Naive thymus-derived CD4-positive, alpha-beta T cell (primary cell): Measurements from ENCODE around the gene FNDC3A. TPM values are rescaled to one million over a fixed set of nuclear protein-coding genes. Genes with fewer than 3 reads are reported as not detected.

Experiments used
- ATAC-seq: fragments of 150-1000 bp; cut with Tn5 transposase; 2 replicates; pipeline ENCODE4 v1.10.0; 2021; ENCODE audit warnings: mild to moderate bottlenecking, moderate library complexity
- CTCF ChIA-PET: fragments of 350-600 bp; sonication (Branson Sonifier 250); formaldehyde crosslinking; loops from one replicate; lab custom pipeline; 2021; ENCODE audit warnings: antibody characterized with exemption; lab: Charles Lee
- POLR2A ChIA-PET: fragments of 350-600 bp; sonication (Branson Sonifier 250); formaldehyde crosslinking; loops from one replicate; lab custom pipeline; 2021; ENCODE audit warnings: antibody characterized with exemption, inconsistent platforms; lab: Charles Lee
- DNase-seq, 9 donors: peaks; one replicate each; pipeline versions ENCODE4 v3.0.0 to v3.0.0-alpha.2; 2020 to 2022; ENCODE audit warnings: mixed read lengths in 1 of 9
- H3K27ac ChIP-seq: one replicate; pipeline ENCODE4 v1.7.0; 2013; ENCODE audit warnings: mild to moderate bottlenecking, low read depth, low read length, moderate library complexity
- H3K27me3 ChIP-seq, 2 donors: one replicate each; pipeline ENCODE4 v1.7.0; 2013; ENCODE audit warnings: low read length in 2 of 2, mild to moderate bottlenecking in 2 of 2, moderate library complexity in 2 of 2; ENCODE audit not compliant: control insufficient read depth in 2 of 2, insufficient read depth in 2 of 2
- H3K36me3 ChIP-seq, 3 experiments: 1 replicate in 2 of 3; 2 replicates in 1 of 3; pipeline ENCODE4 v1.7.0; 2013; ENCODE audit warnings: low read length in 3 of 3, mild to moderate bottlenecking in 3 of 3, moderate library complexity in 1 of 3; ENCODE audit not compliant: insufficient read depth in 3 of 3, control insufficient read depth in 2 of 3
- H3K4me1 ChIP-seq, 2 donors: one replicate each; pipeline ENCODE4 v1.7.0; 2013; ENCODE audit warnings: low read length in 2 of 2, mild to moderate bottlenecking in 2 of 2, moderate library complexity in 1 of 2; ENCODE audit not compliant: control insufficient read depth in 2 of 2, insufficient read depth in 2 of 2
- H3K4me3 ChIP-seq: 2 replicates; pipeline ENCODE4 v1.7.0; 2013; ENCODE audit warnings: mild to moderate bottlenecking, low read length
- H3K9me3 ChIP-seq, 3 experiments: 1 replicate in 2 of 3; 2 replicates in 1 of 3; pipeline ENCODE4 v1.7.0; 2013; ENCODE audit warnings: low read length in 3 of 3; ENCODE audit not compliant: control insufficient read depth in 2 of 3
- H3K27ac Mint-ChIP-seq, 9 donors: one replicate each; pipeline ENCODE4 v1.8.0; 2020 to 2022; ENCODE audit warnings: mixed read lengths in 9 of 9, mild to moderate bottlenecking in 8 of 9, moderate library complexity in 5 of 9, inconsistent platforms in 2 of 9
- H3K27me3 Mint-ChIP-seq, 5 donors: one replicate each; pipeline ENCODE4 v1.8.0; 2021 to 2022; ENCODE audit warnings: mixed read lengths in 5 of 5, mild to moderate bottlenecking in 1 of 5
- H3K36me3 Mint-ChIP-seq, 5 donors: one replicate each; pipeline ENCODE4 v1.8.0; 2020 to 2022; ENCODE audit warnings: mixed read lengths in 5 of 5, mild to moderate bottlenecking in 3 of 5, inconsistent platforms in 1 of 5
- H3K4me1 Mint-ChIP-seq, 7 donors: one replicate each; pipeline ENCODE4 v1.8.0; 2020 to 2022; ENCODE audit warnings: mixed read lengths in 7 of 7, mild to moderate bottlenecking in 3 of 7, inconsistent platforms in 1 of 7
- H3K4me3 Mint-ChIP-seq, 10 donors: one replicate each; pipeline ENCODE4 v1.8.0; 2020 to 2022; ENCODE audit warnings: mild to moderate bottlenecking in 10 of 10, mixed read lengths in 10 of 10, moderate library complexity in 6 of 10, inconsistent platforms in 2 of 10
- H3K9me3 Mint-ChIP-seq, 11 donors: one replicate each; pipeline ENCODE4 v1.8.0; 2020 to 2022; ENCODE audit warnings: mixed read lengths in 11 of 11, mild to moderate bottlenecking in 4 of 11, inconsistent platforms in 1 of 11, moderate library complexity in 1 of 11
- intact Hi-C, 2 donors: fragments of 100-400 bp; cut with micrococcal nuclease; formaldehyde crosslinking; loops; one replicate each; pipeline ENCODE4 v1.15.1; 2023
- polyA plus RNA-seq, 2 donors: library from polyadenylated mRNA; unstranded; fragments of 300-500 nt; fragmentation: Illumina TruSeq; gene quantifications; one replicate each; pipeline ENCODE4 v1.2.3, GENCODE V29; 2021
- total RNA-seq, 6 experiments: library from RNA in 5 of 6; stranded (reverse) in 5 of 6; gene quantifications; 1 replicate in 5 of 6; 2 replicates in 1 of 6; pipeline ENCODE4 v1.2.3 and lab custom pipeline; 2021 to 2026

FNDC3A gene
- total and polyA plus RNA-seq, 7 experiments from 2014 or later: 12.0 to 46.4 (median 35.4) TPM

DNA sequence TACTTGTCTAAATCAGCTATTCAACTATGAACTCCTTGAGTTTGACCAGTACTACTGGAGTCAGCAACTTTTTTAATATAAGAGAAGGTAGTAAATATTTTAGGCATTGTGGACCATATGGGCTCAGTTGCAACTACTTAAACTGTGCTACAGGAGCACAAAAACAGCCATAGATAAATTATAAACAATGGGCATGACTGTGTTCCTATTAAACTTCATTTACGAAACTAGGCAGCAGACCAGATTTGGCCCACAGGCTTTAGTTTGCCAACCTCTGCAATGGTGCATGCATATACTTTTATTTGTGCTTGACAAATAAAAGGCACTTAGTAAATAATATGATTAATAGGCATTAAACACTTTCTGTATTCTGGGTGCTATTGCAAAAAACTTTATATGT lies 7.6 kb downstream of the FNDC3A start:
- peaks cover 26 to 67% (median 52%) of the 10 kb centered on the region in 7 donors for H3K4me1 Mint-ChIP-seq
- H3K4me3 ChIP-seq: no peak overlapping the region
- intact Hi-C loops: no loop called here

DNA sequence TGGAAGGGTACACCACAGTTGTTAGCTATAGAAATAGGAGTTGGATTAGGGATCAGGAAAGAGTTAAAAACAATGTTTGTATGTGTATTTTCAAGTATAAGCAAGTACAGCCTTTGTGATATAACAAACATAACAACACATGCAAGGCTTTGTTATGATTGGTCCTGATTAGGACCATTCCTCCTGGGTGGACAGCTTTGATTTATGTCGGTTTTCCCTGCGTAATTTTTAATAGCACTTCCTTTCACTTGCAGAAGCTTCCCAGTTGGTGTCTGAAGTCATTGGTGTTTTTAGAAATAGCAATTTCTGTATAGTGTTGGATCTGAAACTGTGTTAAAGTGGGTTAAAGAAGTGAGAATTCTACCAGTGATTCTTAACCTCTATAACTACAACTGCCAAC lies 10.0 kb downstream of the FNDC3A start:
- Histone ChIP-seq H3K4me1 (no peaks in the 10 kb centered on the region), H3K27ac (no peak overlapping the region), H3K36me3 (no peaks in the 10 kb centered on the region), H3K9me3 (peaks cover 0 to 3% (median 0%) of the 10 kb centered on the region in 3 experiments), H3K4me3 (no peak overlapping the region), H3K27me3 (no peaks in the 10 kb centered on the region)
- DNase-seq (no peak), ATAC-seq (no peak)
- Mint-ChIP-seq H3K27ac (no peak overlapping the region), H3K27me3 (no peaks in the 10 kb centered on the region), H3K9me3 (peaks cover 0 to 11% (median 2%) of the 10 kb centered on the region in 11 donors), H3K36me3 (peaks cover 0 to 24% (median 10%) of the 10 kb centered on the region in 5 donors), H3K4me1 (peaks cover 8 to 45% (median 31%) of the 10 kb centered on the region in 7 donors), H3K4me3 (no peak overlapping the region)
- POLR2A ChIA-PET: interaction anchor here (0.6 kb wide), 1 partner anchor 8 kb away, joined by 3 read pairs; no protein-coding TSS in a partner anchor
- CTCF ChIA-PET: interaction anchor here (1.3 kb wide), 1 partner anchor 11 kb away, joined by 5 read pairs; the partner anchor contains the start of gene FNDC3A
- intact Hi-C loops: no loop called here

More for the DNA sequence above, 7.6 kb downstream of the FNDC3A start:
- ChIA-PET POLR2A (no interaction called here), CTCF (no interaction called here)
- Histone ChIP-seq H3K27me3 (no peaks in the 10 kb centered on the region), H3K36me3 (no peaks in the 10 kb centered on the region), H3K4me1 (peaks cover 0 to 18% of the 10 kb centered on the region in 2 donors), H3K9me3 (no peaks in the 10 kb centered on the region), H3K27ac (no peak overlapping the region)
- peaks cover 0 to 2% (median 0%) of the 10 kb centered on the region in 11 donors for H3K9me3 Mint-ChIP-seq
- DNase-seq: no peak
- no peak for ATAC-seq
- H3K4me3 Mint-ChIP-seq: no peak overlapping the region
- peaks cover 0 to 23% (median 8%) of the 10 kb centered on the region in 5 donors for H3K36me3 Mint-ChIP-seq
- no peaks in the 10 kb centered on the region for H3K27me3 Mint-ChIP-seq
- no peak overlapping the region for H3K27ac Mint-ChIP-seq

DNA sequence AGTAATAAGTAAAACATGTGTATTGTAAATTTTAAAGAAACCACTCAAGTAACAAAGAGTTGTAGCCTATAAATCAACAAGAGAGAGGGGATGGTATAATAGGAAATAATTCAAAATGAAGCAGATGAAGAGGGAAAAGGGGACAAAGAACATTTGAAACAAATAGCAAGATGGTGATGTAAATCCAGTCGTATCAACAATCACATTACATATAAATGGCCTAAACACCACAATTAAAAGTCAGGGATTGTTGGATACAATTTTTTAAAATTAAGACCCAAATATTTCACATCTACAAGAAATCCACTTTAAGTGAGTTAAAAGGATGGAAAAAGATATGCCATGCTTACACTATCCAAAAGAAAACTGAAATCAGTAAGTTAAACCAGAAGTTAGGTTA lies 15.2 kb downstream of the FNDC3A start:
- Mint-ChIP-seq H3K4me3 (peak overlapping the region in 1 of 10 donors; percentile 17), H3K36me3 (peaks cover 0 to 28% (median 20%) of the 10 kb centered on the region in 5 donors), H3K27me3 (no peaks in the 10 kb centered on the region), H3K27ac (no peak overlapping the region), H3K4me1 (peaks cover 6 to 51% (median 28%) of the 10 kb centered on the region in 7 donors), H3K9me3 (peaks cover 0 to 16% (median 5%) of the 10 kb centered on the region in 11 donors)
- ATAC-seq: no peak
- H3K9me3 ChIP-seq: peaks cover 0 to 5% (median 0%) of the 10 kb centered on the region in 3 experiments
- H3K27ac ChIP-seq: no peak overlapping the region
- intact Hi-C loops: no loop called here
- ChIA-PET POLR2A (no interaction called here), CTCF (no interaction called here)
- no peak for DNase-seq
- no peaks in the 10 kb centered on the region for H3K36me3 ChIP-seq
- H3K27me3 ChIP-seq: no peaks in the 10 kb centered on the region
- H3K4me3 ChIP-seq: no peak overlapping the region
- no peaks in the 10 kb centered on the region for H3K4me1 ChIP-seq

DNA sequence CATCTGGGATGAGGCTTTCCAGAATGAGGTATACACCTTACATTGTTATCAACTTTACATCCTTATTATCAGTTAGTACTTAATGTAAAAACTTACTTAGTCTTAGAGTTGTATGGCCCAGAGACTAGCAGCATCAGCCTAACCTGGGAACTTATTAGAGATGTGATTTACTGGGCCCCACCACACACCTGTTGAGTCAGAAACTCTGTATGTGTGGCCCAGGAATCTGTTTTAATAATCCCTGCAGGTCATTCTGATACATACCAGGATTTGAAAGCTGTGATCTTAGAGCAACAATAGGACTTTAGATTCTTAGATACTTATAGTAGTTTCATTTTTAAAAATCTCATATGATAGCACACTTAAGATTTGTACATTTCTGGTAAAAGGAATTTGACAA lies 17.4 kb downstream of the FNDC3A start:
- ATAC-seq (no peak), DNase-seq (no peak)
- H3K4me3 ChIP-seq: no peak overlapping the region
- Mint-ChIP-seq H3K4me1 (peaks cover 7 to 46% (median 33%) of the 10 kb centered on the region in 7 donors), H3K36me3 (peaks cover 9 to 38% (median 28%) of the 10 kb centered on the region in 5 donors), H3K9me3 (peaks cover 2 to 24% (median 5%) of the 10 kb centered on the region in 11 donors), H3K4me3 (no peak overlapping the region), H3K27me3 (no peaks in the 10 kb centered on the region), H3K27ac (peak overlapping the region in 1 of 9 donors; percentile 45)
- no peaks in the 10 kb centered on the region for H3K4me1 ChIP-seq
- intact Hi-C loops: no loop called here
- ChIA-PET POLR2A (no interaction called here), CTCF (no interaction called here)
- peaks cover 0 to 5% (median 0%) of the 10 kb centered on the region in 3 experiments for H3K9me3 ChIP-seq
- H3K27ac ChIP-seq: no peak overlapping the region
- H3K27me3 ChIP-seq: no peaks in the 10 kb centered on the region
- H3K36me3 ChIP-seq: no peaks in the 10 kb centered on the region

DNA sequence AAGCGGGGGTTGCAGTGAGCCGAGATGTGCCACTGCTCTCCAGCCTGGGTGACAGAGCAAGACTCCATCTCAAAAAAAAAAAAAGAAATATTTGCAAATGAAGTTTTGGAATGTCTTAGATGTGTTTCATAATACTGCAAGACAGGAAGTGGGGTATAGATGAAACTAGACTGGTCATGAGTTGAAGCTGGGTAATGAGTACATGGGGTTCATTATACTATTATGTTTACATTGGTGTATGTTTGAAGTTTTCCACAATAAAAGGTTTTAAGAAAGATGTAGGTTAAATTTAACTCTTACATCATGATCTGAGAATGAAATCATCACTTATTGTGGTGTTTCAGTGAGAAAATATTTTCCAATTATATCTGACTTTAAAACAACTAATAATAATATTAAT lies 19.0 kb downstream of the FNDC3A start:
- CTCF ChIA-PET: no interaction called here
- Mint-ChIP-seq H3K27me3 (no peaks in the 10 kb centered on the region), H3K4me1 (peaks cover 7 to 48% (median 41%) of the 10 kb centered on the region in 7 donors), H3K36me3 (peaks cover 21 to 51% (median 34%) of the 10 kb centered on the region in 5 donors), H3K9me3 (peaks cover 3 to 33% (median 15%) of the 10 kb centered on the region in 11 donors), H3K4me3 (no peak overlapping the region), H3K27ac (no peak overlapping the region)
- Histone ChIP-seq H3K4me1 (no peaks in the 10 kb centered on the region), H3K27me3 (no peaks in the 10 kb centered on the region), H3K4me3 (no peak overlapping the region), H3K36me3 (no peaks in the 10 kb centered on the region), H3K27ac (no peak overlapping the region), H3K9me3 (peaks cover 0 to 5% (median 0%) of the 10 kb centered on the region in 3 experiments)
- POLR2A ChIA-PET: interaction anchor here (1.0 kb wide), 1 partner anchor 23 kb away, joined by 3 read pairs; no protein-coding TSS in a partner anchor
- intact Hi-C loops: no loop called here
- DNase-seq: no peak
- no peak for ATAC-seq

DNA sequence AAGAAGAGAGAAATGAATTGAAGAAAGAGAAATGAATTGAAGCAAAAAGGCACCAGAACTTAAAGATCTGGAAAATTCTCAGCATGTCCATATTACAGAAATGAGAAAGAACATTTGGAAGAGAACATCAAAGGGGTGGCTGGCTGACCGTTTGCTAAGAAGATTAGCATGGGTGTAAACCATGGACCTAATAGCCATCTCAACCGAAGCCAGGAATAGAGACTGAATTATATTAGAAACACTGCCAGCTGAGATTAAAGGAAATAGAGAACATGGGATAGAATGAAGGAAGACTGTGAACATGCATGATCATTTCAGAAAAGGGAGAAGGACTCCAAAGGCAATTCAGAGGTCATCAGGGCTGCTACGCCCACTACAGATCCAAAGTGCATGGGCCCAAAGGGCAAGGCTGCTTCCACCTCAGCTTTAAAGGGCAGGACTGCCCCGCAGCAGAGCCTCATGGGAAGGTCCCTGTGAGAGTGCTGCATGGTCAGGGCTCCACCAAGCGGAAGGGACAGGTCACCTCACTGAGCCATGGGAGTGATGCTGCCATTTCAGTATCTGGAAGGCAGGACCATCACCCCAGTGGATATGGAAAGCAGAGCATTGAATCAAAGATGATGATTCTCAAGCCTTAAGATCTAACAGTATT lies 23.1 kb downstream of the FNDC3A start:
- ATAC-seq: no peak
- Mint-ChIP-seq H3K4me3 (peak overlapping the region in 1 of 10 donors; percentile 2), H3K36me3 (peaks cover 38 to 60% (median 54%) of the 10 kb centered on the region in 5 donors)

More for the DNA sequence above, 23.1 kb downstream of the FNDC3A start:
- POLR2A ChIA-PET: no interaction called here
- Histone ChIP-seq H3K27me3 (no peaks in the 10 kb centered on the region), H3K9me3 (peaks cover 0 to 6% (median 0%) of the 10 kb centered on the region in 3 experiments), H3K4me3 (no peak overlapping the region), H3K4me1 (no peaks in the 10 kb centered on the region), H3K27ac (no peak overlapping the region), H3K36me3 (no peaks in the 10 kb centered on the region)
- CTCF ChIA-PET: no interaction called here
- H3K27ac Mint-ChIP-seq: peak overlapping the region in 1 of 9 donors; percentile 29
- no peak for DNase-seq
- H3K9me3 Mint-ChIP-seq: peaks cover 3 to 49% (median 21%) of the 10 kb centered on the region in 11 donors
- H3K4me1 Mint-ChIP-seq: peaks cover 10 to 56% (median 37%) of the 10 kb centered on the region in 7 donors
- H3K27me3 Mint-ChIP-seq: no peaks in the 10 kb centered on the region
- intact Hi-C loops: no loop called here
